HUES64 (cell line): Measurements from ENCODE around the gene PLOD1.
"Not testable (repeated sequence)": the region's sequence is repeated elsewhere in the genome, so short reads cannot be mapped to it uniquely, and the experiment has no call there.

ENCODE experiments used
- H3K27ac ChIP-seq: 2 replicates; pipeline ENCODE4 v1.7.0; 2013; ENCODE audit warnings: low read depth, low read length, inconsistent platforms
- H3K27me3 ChIP-seq: 2 replicates; pipeline ENCODE4 v1.6.1; 2013; ENCODE audit warnings: mild to moderate bottlenecking, low read length; ENCODE audit not compliant: insufficient read depth
- H3K36me3 ChIP-seq: 2 replicates; pipeline ENCODE4 v1.6.1; 2013; ENCODE audit warnings: mild to moderate bottlenecking, low read length; ENCODE audit not compliant: insufficient read depth
- H3K4me1 ChIP-seq: 2 replicates; pipeline ENCODE4 v1.6.1; 2013; ENCODE audit warnings: mild to moderate bottlenecking, low read length, moderate library complexity; ENCODE audit not compliant: insufficient read depth
- H3K4me3 ChIP-seq: 2 replicates; pipeline ENCODE4 v1.5.1; 2013; ENCODE audit warnings: mild to moderate bottlenecking, low read length, moderate library complexity
- H3K9ac ChIP-seq: 2 replicates; pipeline ENCODE4 v1.6.1; 2013; ENCODE audit warnings: mild to moderate bottlenecking, low read depth, low read length
- H3K9me3 ChIP-seq: 2 replicates; pipeline ENCODE4 v1.6.1; 2013; ENCODE audit warnings: low read depth, low read length; ENCODE audit not compliant: insufficient read depth
- WGBS: fragments of 150-250, 120-280 bp; methylation state at CpG from one replicate; pipeline ENCODE4 v1.1.7; 2013; ENCODE audit warnings: missing lambda C conversion rate; 5-methylcytosine and 5-hydroxymethylcytosine counted together

Gene PLOD1

DNA sequence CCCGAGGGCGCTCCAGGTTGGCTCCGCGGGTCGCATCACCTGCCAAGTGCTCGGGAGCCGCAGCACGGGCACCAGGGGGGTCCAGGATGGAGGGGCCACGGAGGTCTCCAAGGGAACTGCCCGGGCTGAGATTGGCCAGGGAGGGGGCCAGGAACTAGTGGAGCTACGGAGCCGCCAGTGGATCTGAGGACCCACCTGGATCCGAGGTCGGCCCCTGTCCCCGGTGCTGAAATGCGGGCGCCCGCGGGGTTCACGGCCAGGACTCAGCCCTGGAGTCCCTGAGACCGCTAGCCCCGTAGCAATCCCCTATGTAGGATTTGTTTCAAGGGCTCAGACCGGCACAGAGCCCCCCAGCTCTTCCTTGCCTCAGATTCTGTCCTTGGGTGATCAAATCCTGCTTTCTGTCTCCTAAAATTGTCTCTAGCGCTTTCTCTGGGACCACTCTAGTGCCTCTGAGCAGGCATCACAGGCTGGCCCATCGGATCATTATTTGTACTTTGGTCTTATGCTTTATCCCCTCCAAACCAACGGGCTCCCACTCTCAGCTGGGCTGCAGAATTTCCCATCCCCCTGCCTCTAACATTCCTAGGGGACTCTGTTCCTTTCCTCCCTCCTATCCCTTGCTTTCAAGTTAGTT is 35.6 kb upstream of the PLOD1 start:
- Histone ChIP-seq H3K9me3 (no peaks in the 10 kb centered on the region), H3K4me3 (peak overlapping the region; percentile 19; the same call in 1 of the 2 replicates), H3K27ac (no peak overlapping the region), H3K4me1 (no peaks in the 10 kb centered on the region; the same call in 1 of the 2 replicates), H3K36me3 (no peaks in the 10 kb centered on the region), H3K9ac (no peak overlapping the region), H3K27me3 (peaks cover 11% of the 10 kb centered on the region)
- WGBS = 28% methylated on average over 26 of the region's 26 CpGs

DNA sequence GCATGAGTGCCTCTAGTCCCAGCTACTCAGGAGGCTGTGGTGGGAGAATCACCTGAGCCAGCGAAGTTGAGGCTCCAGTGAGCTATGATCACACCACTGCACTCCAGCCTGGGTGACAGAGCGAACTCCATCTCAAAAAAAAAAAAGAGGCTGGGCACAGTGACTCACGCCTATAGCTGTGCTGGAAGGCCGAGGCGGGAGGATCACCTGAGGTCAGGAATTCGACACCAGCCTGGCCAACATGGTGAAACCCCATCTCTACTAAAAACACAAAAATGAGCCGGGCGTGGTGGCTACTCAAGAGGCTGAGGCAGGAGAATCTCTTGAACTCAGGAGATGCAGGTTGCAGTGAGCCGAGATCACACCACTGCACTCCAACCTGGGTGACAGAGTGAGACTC is 33.1 kb upstream of the PLOD1 start:
- H3K4me3 ChIP-seq, H3K36me3 ChIP-seq, H3K9ac ChIP-seq, H3K4me1 ChIP-seq, H3K9me3 ChIP-seq, H3K27ac ChIP-seq: not testable (repeated sequence)
- peaks cover 11% of the 10 kb centered on the region for H3K27me3 ChIP-seq
- 70% methylated on average over 9 of the region's 9 CpGs for WGBS

DNA sequence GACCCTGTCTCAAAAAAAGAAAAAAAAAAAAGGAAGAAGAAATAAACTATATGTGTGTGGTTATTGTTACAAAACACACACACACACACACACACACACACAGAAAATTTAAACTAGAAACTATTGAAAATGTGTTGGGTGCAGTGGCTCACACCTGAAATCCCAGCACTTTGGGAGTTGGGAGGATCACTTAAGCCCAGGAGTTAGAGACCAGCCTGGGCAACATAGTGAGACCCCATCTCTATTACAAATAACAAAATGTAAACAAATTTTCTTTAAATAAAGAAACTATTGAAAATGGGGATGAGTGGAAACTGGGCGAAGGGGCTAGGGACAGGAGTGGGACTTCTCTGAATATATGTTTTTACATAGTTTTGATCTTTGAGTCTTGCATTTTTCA is 31.3 kb upstream of the PLOD1 start:
- Histone ChIP-seq H3K4me1 (peaks cover 4% of the 10 kb centered on the region), H3K27me3 (peaks cover 9% of the 10 kb centered on the region), H3K9ac (no peak overlapping the region), H3K36me3 (no peaks in the 10 kb centered on the region), H3K9me3 (no peaks in the 10 kb centered on the region), H3K27ac (no peak overlapping the region), H3K4me3 (no peak overlapping the region)
- WGBS = 96% methylated on average over 1 of the region's 1 CpG

DNA sequence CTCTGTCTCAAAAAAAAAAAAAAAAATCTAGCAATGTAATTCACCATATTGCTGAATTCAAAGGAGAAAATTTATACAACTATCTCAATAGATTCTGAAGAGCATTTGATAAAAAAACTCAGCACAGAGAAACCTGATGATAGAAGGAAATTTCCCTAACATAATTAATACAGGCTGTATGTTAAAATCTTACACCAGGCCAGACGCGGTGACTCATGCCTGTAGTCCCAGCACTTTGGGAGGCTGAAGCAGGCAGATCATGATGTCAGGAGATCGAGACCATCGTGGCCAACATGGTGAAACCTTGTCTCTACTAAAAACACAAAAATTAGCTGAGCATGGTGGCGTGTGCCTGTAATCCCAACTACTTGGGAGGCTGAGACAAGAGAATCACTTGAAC is 30.4 kb upstream of the PLOD1 start:
- H3K36me3 ChIP-seq, H3K4me3 ChIP-seq, H3K9me3 ChIP-seq, H3K9ac ChIP-seq, H3K4me1 ChIP-seq, H3K27me3 ChIP-seq, H3K27ac ChIP-seq: not testable (repeated sequence)
- 95% methylated on average over 5 of the region's 5 CpGs for WGBS

DNA sequence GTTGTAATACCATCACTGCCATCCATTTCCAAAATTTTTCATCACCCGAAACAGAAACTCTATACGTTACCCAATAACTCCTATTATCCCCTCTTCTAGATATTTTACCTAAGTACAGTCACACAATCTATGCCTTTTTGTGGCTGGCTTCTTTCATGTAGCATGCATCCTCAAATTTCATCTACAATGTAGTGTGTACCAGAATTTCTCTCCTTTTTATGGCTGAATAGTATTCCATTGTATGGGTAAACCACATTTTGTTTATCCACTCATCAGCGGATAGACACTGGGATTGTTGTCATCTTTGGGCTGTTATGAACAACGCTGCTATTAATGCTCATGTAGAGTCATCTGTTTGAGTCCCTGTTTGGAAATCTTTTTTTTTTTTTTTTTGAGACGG is 29.5 kb upstream of the PLOD1 start:
- no peak overlapping the region for H3K27ac ChIP-seq
- WGBS = 98% methylated on average over 5 of the region's 5 CpGs
- no peak overlapping the region for H3K4me3 ChIP-seq
- no peak overlapping the region for H3K9ac ChIP-seq
- no peaks in the 10 kb centered on the region for H3K36me3 ChIP-seq
- H3K9me3 ChIP-seq = no peaks in the 10 kb centered on the region
- no peaks in the 10 kb centered on the region for H3K27me3 ChIP-seq
- H3K4me1 ChIP-seq = peaks cover 4% of the 10 kb centered on the region; the same call in 1 of the 2 replicates

DNA sequence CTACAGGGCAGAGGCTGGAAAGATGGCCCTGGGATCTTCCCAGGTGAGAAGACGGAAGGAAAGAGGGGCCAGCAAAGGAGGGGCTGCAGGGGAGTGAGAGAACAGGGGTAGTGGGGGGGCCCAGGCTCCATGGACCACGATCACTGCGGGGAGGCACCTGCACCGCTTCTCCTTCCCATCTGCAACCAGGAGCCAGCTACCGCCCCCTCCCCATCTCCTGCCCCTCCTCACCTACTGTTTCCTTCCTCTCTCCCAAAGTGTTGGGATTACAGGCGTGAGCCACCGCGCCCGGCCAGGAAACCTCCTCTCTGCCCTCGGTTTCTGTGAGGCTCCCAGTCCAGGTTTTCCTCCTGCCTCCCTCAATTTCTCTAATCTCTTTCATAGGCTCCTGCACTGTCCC is 27.6 kb upstream of the PLOD1 start:
- no peak overlapping the region for H3K9ac ChIP-seq
- 68% methylated on average over 10 of the region's 10 CpGs for WGBS
- H3K4me1 ChIP-seq = peaks cover 4% of the 10 kb centered on the region; the same call in 1 of the 2 replicates
- H3K36me3 ChIP-seq = no peaks in the 10 kb centered on the region
- peak overlapping the region; percentile 37; the same call in 1 of the 2 replicates for H3K27ac ChIP-seq
- H3K4me3 ChIP-seq = no peak overlapping the region
- H3K9me3 ChIP-seq = no peaks in the 10 kb centered on the region
- no peaks in the 10 kb centered on the region for H3K27me3 ChIP-seq

DNA sequence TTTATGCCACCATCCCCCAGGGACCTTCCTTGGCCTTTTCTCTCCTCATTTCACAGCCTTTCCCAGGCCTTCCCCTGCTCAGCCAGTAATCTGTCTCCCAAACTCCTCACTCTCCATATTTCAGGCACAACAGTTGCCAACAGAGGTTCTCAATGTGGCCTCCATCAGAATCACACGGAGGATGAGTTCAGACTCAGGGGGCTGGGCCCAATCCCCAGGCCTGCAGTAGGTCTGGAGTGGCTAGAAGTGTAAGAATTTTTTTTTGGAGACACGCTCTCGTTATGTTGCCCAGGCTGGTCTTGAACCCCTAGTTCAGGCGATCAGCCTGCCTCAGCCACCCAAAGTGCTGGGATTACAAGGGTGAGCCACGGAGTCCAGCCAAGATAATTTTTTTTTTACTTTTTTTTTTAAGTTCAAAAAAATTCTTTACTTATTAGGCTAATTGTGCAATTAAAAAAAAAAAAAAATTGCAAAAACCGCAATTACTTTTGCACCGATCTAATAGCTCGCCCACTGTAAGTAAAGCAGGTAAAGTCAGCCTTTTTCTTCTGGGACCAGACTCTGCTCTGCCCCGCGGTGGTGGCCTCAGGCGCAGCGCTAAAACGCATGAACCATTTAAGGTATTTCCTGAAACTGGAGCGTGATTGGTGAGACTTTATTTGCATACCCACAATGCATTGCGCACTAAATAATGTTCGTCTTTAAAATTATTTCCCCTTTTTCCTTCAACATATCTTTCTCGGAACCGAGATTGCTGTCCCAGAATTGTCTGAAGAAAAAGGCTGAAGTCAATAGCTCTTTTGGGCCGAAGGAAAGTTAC is 27.0 kb upstream of the PLOD1 start:
- Histone ChIP-seq H3K4me3 (no peak overlapping the region), H3K27ac (peak overlapping the region; percentile 99), H3K9ac (peak overlapping the region; percentile 92), H3K36me3 (no peaks in the 10 kb centered on the region), H3K9me3 (no peaks in the 10 kb centered on the region), H3K4me1 (peaks cover 4% of the 10 kb centered on the region; the same call in 1 of the 2 replicates), H3K27me3 (no peaks in the 10 kb centered on the region)
- WGBS = 22% methylated on average over 19 of the region's 19 CpGs

DNA sequence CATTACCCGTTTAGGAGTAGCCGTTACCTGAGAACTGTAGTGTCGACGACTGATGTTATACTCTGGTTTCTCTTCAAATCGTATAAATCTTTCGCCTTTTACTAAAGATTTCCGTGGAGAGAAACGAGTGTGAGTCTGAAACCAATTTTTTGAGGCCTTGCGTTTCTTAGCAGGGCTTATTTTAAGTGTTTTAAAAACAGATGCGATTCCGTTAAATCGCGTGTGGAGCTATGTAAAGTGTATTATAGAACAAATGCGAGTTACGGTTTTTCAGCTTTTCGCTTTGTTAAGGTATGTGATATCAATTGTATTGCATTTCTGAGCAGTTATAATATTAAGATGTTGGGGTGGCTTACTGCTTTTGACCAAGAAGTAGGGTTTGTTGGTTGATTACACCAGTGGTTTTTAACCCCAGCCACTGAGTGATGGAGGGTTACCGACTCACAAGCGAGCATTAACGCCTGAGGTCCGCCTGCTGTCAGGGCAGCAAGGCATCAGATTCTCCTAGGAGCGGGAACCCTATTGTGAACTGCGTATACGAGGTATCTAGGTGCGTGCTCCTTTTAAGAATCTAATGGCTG is 26.3 kb upstream of the PLOD1 start:
- Histone ChIP-seq H3K9me3 (no peaks in the 10 kb centered on the region), H3K27ac (peak overlapping the region; percentile 99), H3K36me3 (no peaks in the 10 kb centered on the region), H3K27me3 (no peaks in the 10 kb centered on the region), H3K4me1 (peaks cover 4% of the 10 kb centered on the region; the same call in 1 of the 2 replicates), H3K4me3 (peak overlapping the region; percentile 62), H3K9ac (peak overlapping the region; percentile 92)
- under 1% methylated on average over 24 of the region's 24 CpGs for WGBS

DNA sequence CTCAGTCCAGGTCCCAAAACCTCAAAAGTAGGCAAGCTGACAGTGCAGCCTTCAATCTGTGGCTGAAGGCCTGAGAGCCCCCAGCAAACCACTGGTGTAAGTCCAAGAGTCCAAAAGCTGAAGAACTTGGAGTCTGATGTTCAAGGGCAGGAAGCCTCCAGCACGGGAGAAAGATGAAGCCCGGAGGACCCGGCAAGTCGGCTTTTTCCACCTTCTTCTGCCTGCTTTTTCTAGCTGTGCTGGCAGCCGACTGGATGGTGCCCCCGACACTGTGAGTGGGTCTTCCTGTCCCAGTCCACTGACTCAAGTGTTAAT is 23.6 kb upstream of the PLOD1 start:
- H3K27me3 ChIP-seq, H3K27ac ChIP-seq, H3K4me1 ChIP-seq, H3K36me3 ChIP-seq, H3K4me3 ChIP-seq, H3K9ac ChIP-seq, H3K9me3 ChIP-seq: not testable (repeated sequence)
- 90% methylated on average over 6 of the region's 6 CpGs for WGBS

DNA sequence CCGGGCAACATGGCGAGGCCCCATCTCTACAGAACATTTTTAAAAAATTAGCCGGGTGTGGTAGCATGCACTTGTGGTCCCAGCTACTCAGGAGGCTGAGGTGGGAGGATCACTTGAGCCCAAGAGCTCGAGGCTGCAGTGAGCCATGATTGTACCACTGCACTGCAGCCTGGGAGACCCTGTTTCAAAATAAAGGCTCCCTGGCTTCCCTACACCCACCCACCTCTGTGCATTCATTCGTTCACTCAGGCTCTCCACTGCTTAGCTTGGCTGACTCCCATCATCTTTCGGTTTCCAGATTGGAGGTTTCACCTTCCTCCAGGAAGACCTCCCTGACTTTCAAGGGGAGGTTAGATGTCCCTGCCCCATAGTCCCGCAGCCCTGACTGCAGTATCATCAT is 22.5 kb upstream of the PLOD1 start:
- H3K27me3 ChIP-seq = no peaks in the 10 kb centered on the region
- no peak overlapping the region for H3K9ac ChIP-seq
- H3K4me1 ChIP-seq = no peaks in the 10 kb centered on the region
- H3K27ac ChIP-seq = no peak overlapping the region
- H3K36me3 ChIP-seq = no peaks in the 10 kb centered on the region
- 93% methylated on average over 7 of the region's 7 CpGs for WGBS
- H3K9me3 ChIP-seq = no peaks in the 10 kb centered on the region
- no peak overlapping the region for H3K4me3 ChIP-seq

DNA sequence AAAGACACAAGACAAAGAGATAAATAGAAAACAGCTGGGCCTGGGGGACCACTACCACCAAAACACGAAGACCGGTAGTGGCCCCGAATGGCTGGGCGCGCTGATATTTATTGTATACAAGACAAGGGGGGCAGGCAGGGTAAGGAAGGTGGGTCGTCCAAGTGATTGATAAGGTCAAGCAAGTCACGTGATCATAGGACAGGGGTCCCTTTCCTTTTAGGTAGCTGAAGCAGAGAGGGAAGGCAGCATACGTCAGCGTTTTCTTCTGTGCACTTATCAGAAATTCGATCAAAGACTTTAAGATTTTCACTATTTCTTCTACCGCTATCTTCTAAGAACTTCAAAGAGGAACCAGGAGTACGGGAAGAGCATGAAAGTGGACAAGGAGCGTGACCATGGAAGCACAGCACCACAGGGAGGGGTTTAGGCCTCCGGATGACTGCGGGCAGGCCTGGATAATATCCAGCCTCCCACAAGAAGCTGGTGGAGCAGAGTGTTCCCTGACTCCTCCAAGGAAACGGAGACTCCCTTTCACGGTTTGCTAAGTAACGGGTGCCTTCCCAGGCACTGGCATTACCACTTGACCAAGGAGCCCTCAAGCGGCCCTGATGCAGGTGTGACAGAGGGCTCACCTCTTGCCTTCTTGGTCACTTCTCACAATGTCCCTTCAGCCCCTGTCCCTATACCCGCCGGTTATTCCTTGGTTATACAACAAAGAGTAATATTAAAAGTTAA is 21.9 kb upstream of the PLOD1 start:
- H3K9me3 ChIP-seq, H3K4me3 ChIP-seq, H3K27ac ChIP-seq, H3K9ac ChIP-seq, H3K4me1 ChIP-seq, H3K36me3 ChIP-seq, H3K27me3 ChIP-seq: not testable (repeated sequence)
- 95% methylated on average over 19 of the region's 21 CpGs for WGBS
